WTC11 (cell line): ENCODE data around the gene CD19. TPM values are rescaled to one million over a fixed set of nuclear protein-coding genes. Genes with fewer than 3 reads are reported as not detected.

Experiments
- ATAC-seq: fragments of 200-7000 bp; cut with Tn5 transposase; 2 replicates; pipeline ENCODE4 v1.10.0; 2021; ENCODE audit warnings: mild to moderate bottlenecking, moderate library complexity
- CTCF ChIA-PET: fragments of 300-600 bp; sonication (Branson Sonifier 250); formaldehyde crosslinking; loops from one replicate; lab custom pipeline; 2021; ENCODE audit warnings: antibody characterized with exemption; lab: Charles Lee
- POLR2A ChIA-PET: fragments of 350-600 bp; sonication (Branson Sonifier 250); formaldehyde crosslinking; loops from one replicate; lab custom pipeline; 2021; ENCODE audit warnings: antibody characterized with exemption; lab: Charles Lee
- DNase-seq: peaks from one replicate; pipeline ENCODE4 v3.0.0; 2021; ENCODE audit warnings: low spot score
- H3K27ac Mint-ChIP-seq: 2 replicates; pipeline ENCODE4 v1.8.0; 2021; ENCODE audit warnings: mixed read lengths
- H3K27me3 Mint-ChIP-seq: 2 replicates; pipeline ENCODE4 v1.8.0; 2021; ENCODE audit warnings: low read depth, mild to moderate bottlenecking, moderate library complexity, mixed read lengths
- H3K36me3 Mint-ChIP-seq: 2 replicates; pipeline ENCODE4 v1.8.0; 2021; ENCODE audit warnings: mixed read lengths
- H3K4me1 Mint-ChIP-seq: 2 replicates; pipeline ENCODE4 v1.8.0; 2022; ENCODE audit warnings: mixed read lengths
- H3K4me3 Mint-ChIP-seq: 2 replicates; pipeline ENCODE4 v1.8.0; 2021; ENCODE audit warnings: mild to moderate bottlenecking, moderate library complexity, mixed read lengths
- H3K9me3 Mint-ChIP-seq: 2 replicates; pipeline ENCODE4 v1.8.0; 2021; ENCODE audit warnings: mixed read lengths
- ATF1 ChIP-seq: sonication (generic); formaldehyde crosslinking; IDR thresholded peaks from 2 replicates; pipeline ENCODE4 v1.8.1; 2023; ENCODE audit warnings: mild to moderate bottlenecking, moderate library complexity, missing genetic modification reagents
- ATF2 ChIP-seq: sonication (generic); formaldehyde crosslinking; IDR thresholded peaks from 2 replicates; pipeline ENCODE4 v1.8.1; 2022; ENCODE audit warnings: low read depth, missing genetic modification reagents, borderline replicate concordance
- E2F4 ChIP-seq: sonication (generic); formaldehyde crosslinking; IDR thresholded peaks from 2 replicates; pipeline ENCODE4 v1.8.1; 2022; ENCODE audit warnings: low read depth, mild to moderate bottlenecking, moderate library complexity, missing genetic modification reagents, borderline replicate concordance
- E2F5 ChIP-seq: sonication (generic); formaldehyde crosslinking; IDR thresholded peaks from 2 replicates; pipeline ENCODE4 v1.8.1; 2022; ENCODE audit warnings: mild to moderate bottlenecking, moderate library complexity, missing genetic modification reagents
- ESRRA ChIP-seq: sonication (generic); formaldehyde crosslinking; IDR thresholded peaks from 2 replicates; pipeline ENCODE4 v1.8.1; 2022; ENCODE audit warnings: mild to moderate bottlenecking, missing genetic modification reagents, borderline replicate concordance
- GABPB1 ChIP-seq: sonication (generic); formaldehyde crosslinking; IDR thresholded peaks from 2 replicates; pipeline ENCODE4 v1.8.1; 2023; ENCODE audit warnings: mild to moderate bottlenecking, missing genetic modification reagents
- HMGA2 ChIP-seq: fragments of 250-450 bp; sonication (Bioruptor Pico); IDR thresholded peaks from 2 replicates; pipeline ENCODE4 v1.4.0; 2021; ENCODE audit warnings: mild to moderate bottlenecking, moderate library complexity
- JUN ChIP-seq: sonication (generic); formaldehyde crosslinking; IDR thresholded peaks from 2 replicates; pipeline ENCODE4 v1.8.0; 2023; ENCODE audit warnings: mild to moderate bottlenecking, missing genetic modification reagents
- KAT7 ChIP-seq: sonication (generic); formaldehyde crosslinking; IDR thresholded peaks from 2 replicates; pipeline ENCODE4 v1.8.1; 2023; ENCODE audit warnings: missing genetic modification reagents, mild to moderate bottlenecking, borderline replicate concordance
- MAX ChIP-seq: sonication (generic); formaldehyde crosslinking; IDR thresholded peaks from 2 replicates; pipeline ENCODE4 v1.8.0; 2022; ENCODE audit warnings: mild to moderate bottlenecking, missing genetic modification reagents
- NR2C2 ChIP-seq: sonication (generic); formaldehyde crosslinking; IDR thresholded peaks from 2 replicates; pipeline ENCODE4 v1.8.0; 2022; ENCODE audit warnings: mild to moderate bottlenecking, missing genetic modification reagents
- PREB ChIP-seq: sonication (generic); formaldehyde crosslinking; IDR thresholded peaks from 2 replicates; pipeline ENCODE4 v1.8.1; 2022; ENCODE audit warnings: mild to moderate bottlenecking, missing genetic modification reagents, moderate library complexity, borderline replicate concordance
- PRRX2 ChIP-seq: fragments of 250-450 bp; sonication (Bioruptor Pico); IDR thresholded peaks from 2 replicates; pipeline ENCODE4 v1.8.0; 2021; ENCODE audit warnings: mild to moderate bottlenecking
- SMAD4 ChIP-seq: sonication (generic); formaldehyde crosslinking; IDR thresholded peaks from 2 replicates; pipeline ENCODE4 v1.8.0; 2022; ENCODE audit warnings: mild to moderate bottlenecking, missing genetic modification reagents
- SP1 ChIP-seq: sonication (generic); formaldehyde crosslinking; conservative IDR thresholded peaks from 2 replicates; pipeline ENCODE4 v1.8.1; 2022; ENCODE audit warnings: missing genetic modification reagents
- STAT6 ChIP-seq: sonication (generic); formaldehyde crosslinking; conservative IDR thresholded peaks from 2 replicates; pipeline ENCODE4 v1.8.1; 2023; ENCODE audit warnings: mild to moderate bottlenecking, low read depth, missing genetic modification reagents, moderate library complexity
- TEAD1 ChIP-seq: sonication (generic); formaldehyde crosslinking; IDR thresholded peaks from 2 replicates; pipeline ENCODE4 v1.8.0; 2022; ENCODE audit warnings: mild to moderate bottlenecking, missing genetic modification reagents
- ZNF671 ChIP-seq: fragments of 250-450 bp; sonication (Bioruptor Pico); IDR thresholded peaks from 2 replicates; pipeline ENCODE4 v1.8.0; 2021; ENCODE audit warnings: mild to moderate bottlenecking
- total RNA-seq: library from RNA; stranded (reverse); gene quantifications from 3 replicates; pipeline ENCODE4 v1.2.3, GENCODE V29; 2021
- TF ChIP-seq, protein P1 (sequence below): sonication (generic); formaldehyde crosslinking; IDR thresholded peaks from 2 replicates; pipeline ENCODE4 v1.8.1; 2022; ENCODE audit warnings: missing genetic modification reagents, borderline replicate concordance
- TF ChIP-seq, protein P2 (sequence below): sonication (generic); formaldehyde crosslinking; IDR thresholded peaks from 2 replicates; pipeline ENCODE4 v1.8.1; 2023; ENCODE audit warnings: mild to moderate bottlenecking, missing genetic modification reagents

Gene CD19
- total RNA-seq, 1 experiment from 2014 or later = 0.90 TPM

GRCh38 chr16:28986046-28986445 lies 54.3 kb downstream of the CD19 start:
- no peaks in the 10 kb centered on the region for H3K4me1 Mint-ChIP-seq
- CTCF ChIA-PET = no interaction called here

GRCh38 chr16:28986492-28986891 lies 54.7 kb downstream of the CD19 start:
- Mint-ChIP-seq H3K27me3 (no peaks in the 10 kb centered on the region), H3K4me1 (no peaks in the 10 kb centered on the region), H3K27ac (no peak overlapping the region), H3K4me3 (no peak overlapping the region), H3K9me3 (peaks cover 11% of the 10 kb centered on the region), H3K36me3 (peaks cover 22% of the 10 kb centered on the region)
- DNase-seq = no peak
- no peak for ATAC-seq
- ChIA-PET CTCF (interaction anchor here (1.5 kb wide), 1 partner anchor 9 kb away, joined by 7 read pairs; no protein-coding TSS in a partner anchor), POLR2A (no interaction called here)
- no peak for TF ChIP-seq ATF2 (CRISPR knock-in tag)
- no peak for TF ChIP-seq NR2C2 (CRISPR knock-in tag)
- TF ChIP-seq ZNF671 (CRISPR knock-in tag) = no peak
- TF ChIP-seq KAT7 (CRISPR knock-in tag) = no peak
- TF ChIP-seq PRRX2 = no peak
- TF ChIP-seq, protein P1, sequence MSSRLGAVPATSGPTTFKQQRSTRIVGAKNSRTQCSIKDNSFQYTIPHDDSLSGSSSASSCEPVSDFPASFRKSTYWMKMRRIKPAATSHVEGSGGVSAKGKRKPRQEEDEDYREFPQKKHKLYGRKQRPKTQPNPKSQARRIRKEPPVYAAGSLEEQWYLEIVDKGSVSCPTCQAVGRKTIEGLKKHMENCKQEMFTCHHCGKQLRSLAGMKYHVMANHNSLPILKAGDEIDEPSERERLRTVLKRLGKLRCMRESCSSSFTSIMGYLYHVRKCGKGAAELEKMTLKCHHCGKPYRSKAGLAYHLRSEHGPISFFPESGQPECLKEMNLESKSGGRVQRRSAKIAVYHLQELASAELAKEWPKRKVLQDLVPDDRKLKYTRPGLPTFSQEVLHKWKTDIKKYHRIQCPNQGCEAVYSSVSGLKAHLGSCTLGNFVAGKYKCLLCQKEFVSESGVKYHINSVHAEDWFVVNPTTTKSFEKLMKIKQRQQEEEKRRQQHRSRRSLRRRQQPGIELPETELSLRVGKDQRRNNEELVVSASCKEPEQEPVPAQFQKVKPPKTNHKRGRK = no peak
- no peak for TF ChIP-seq SP1
- no peak for TF ChIP-seq HMGA2 (CRISPR knock-in tag)
- TF ChIP-seq ESRRA (CRISPR knock-in tag) = no peak
- TF ChIP-seq, protein P2, sequence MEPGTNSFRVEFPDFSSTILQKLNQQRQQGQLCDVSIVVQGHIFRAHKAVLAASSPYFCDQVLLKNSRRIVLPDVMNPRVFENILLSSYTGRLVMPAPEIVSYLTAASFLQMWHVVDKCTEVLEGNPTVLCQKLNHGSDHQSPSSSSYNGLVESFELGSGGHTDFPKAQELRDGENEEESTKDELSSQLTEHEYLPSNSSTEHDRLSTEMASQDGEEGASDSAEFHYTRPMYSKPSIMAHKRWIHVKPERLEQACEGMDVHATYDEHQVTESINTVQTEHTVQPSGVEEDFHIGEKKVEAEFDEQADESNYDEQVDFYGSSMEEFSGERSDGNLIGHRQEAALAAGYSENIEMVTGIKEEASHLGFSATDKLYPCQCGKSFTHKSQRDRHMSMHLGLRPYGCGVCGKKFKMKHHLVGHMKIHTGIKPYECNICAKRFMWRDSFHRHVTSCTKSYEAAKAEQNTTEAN (CRISPR knock-in tag) = no peak

More at GRCh38 chr16:28986046-28986445, 54.3 kb downstream of the CD19 start:
- POLR2A ChIA-PET = no interaction called here
- H3K9me3 Mint-ChIP-seq = peaks cover 11% of the 10 kb centered on the region
- peaks cover 22% of the 10 kb centered on the region for H3K36me3 Mint-ChIP-seq
- H3K4me3 Mint-ChIP-seq = no peak overlapping the region
- no peaks in the 10 kb centered on the region for H3K27me3 Mint-ChIP-seq
- DNase-seq = no peak
- TF ChIP-seq TEAD1 (CRISPR knock-in tag) (no peak), NR2C2 (CRISPR knock-in tag) (no peak), E2F4 (CRISPR knock-in tag) (no peak), MAX (CRISPR knock-in tag) (no peak), ATF1 (CRISPR knock-in tag) (no peak), SMAD4 (CRISPR knock-in tag) (no peak), JUN (CRISPR knock-in tag) (no peak), STAT6 (no peak), E2F5 (CRISPR knock-in tag) (no peak), PREB (no peak), GABPB1 (CRISPR knock-in tag) (no peak)
- H3K27ac Mint-ChIP-seq = no peak overlapping the region
- no peak for ATAC-seq
